ENCODE results near the gene SMIM1. TPM values are rescaled to one million over a fixed set of nuclear protein-coding genes. Genes with fewer than 3 reads are reported as not detected.

The SMIM1 gene
- polyA plus RNA-seq, 1 donor (not counting 4 experiments of a cell fraction or from before 2014, with no cell fraction given): 0.79 TPM

DNA sequence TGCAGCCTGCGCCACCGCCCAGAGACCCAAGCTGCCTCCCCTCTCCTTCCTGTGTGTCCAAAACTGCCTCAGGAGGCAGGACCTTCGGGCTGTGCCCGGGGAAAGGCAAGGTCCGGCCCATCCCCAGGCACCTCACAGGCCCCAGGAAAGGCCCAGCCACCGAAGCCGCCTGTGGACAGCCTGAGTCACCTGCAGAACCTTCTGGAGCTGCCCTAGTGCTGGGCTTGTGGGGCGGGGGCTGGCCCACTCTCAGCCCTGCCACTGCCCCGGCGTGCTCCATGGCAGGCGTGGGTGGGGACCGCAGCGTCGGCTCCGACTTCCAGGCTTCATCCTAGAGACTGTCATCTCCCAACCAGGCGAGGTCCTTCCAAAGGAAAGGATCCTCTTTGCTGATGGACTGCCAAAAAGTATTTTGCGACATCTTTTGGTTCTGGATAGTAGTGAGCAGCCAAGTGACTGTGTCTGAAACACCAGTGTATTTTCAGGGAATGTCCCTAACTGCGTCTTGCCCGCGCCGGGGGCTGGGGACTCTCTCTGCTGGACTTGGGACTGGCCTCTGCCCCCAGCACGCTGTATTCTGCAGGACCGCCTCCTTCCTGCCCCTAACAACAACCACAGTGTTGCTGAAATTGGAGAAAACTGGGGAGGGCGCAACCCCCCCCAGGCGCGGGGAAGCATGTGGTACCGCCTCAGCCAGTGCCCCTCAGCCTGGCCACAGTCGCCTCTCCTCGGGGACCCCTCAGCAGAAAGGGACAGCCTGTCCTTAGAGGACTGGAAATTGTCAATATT is 39.3 kb upstream of the SMIM1 start:
- no peak overlapping the region for H3K9ac ChIP-seq (ENCODE audit: control insufficient read depth, extremely low read depth, insufficient read depth, low read length)
- no peaks in the 10 kb centered on the region for H3K79me2 ChIP-seq (ENCODE audit: control insufficient read depth, insufficient read depth, low read length)
- FAIRE-seq (no peak), DNase-seq (ENCODE audit: low read depth, low spot score) (no peak)
- TF ChIP-seq, protein P1, sequence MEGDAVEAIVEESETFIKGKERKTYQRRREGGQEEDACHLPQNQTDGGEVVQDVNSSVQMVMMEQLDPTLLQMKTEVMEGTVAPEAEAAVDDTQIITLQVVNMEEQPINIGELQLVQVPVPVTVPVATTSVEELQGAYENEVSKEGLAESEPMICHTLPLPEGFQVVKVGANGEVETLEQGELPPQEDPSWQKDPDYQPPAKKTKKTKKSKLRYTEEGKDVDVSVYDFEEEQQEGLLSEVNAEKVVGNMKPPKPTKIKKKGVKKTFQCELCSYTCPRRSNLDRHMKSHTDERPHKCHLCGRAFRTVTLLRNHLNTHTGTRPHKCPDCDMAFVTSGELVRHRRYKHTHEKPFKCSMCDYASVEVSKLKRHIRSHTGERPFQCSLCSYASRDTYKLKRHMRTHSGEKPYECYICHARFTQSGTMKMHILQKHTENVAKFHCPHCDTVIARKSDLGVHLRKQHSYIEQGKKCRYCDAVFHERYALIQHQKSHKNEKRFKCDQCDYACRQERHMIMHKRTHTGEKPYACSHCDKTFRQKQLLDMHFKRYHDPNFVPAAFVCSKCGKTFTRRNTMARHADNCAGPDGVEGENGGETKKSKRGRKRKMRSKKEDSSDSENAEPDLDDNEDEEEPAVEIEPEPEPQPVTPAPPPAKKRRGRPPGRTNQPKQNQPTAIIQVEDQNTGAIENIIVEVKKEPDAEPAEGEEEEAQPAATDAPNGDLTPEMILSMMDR (optimal IDR thresholded peaks at IDR 0.05 in 1 of 3, IDR thresholded peaks at IDR 0.05 in 1 of 3, conservative IDR thresholded peaks at IDR 0.05 in 1 of 3; ENCODE audit: extremely low read depth in 1 of 3, insufficient read depth in 2 of 3, low read length in 3 of 3): no peak
- no peak for TF ChIP-seq EZH2 (IDR thresholded peaks at IDR 0.05; ENCODE audit: low read length)
- H2AFZ ChIP-seq (ENCODE audit: control insufficient read depth, low read length): no peak overlapping the region
- no peaks in the 10 kb centered on the region for H3K27me3 ChIP-seq (ENCODE audit: control insufficient read depth, extremely low read depth, insufficient read depth, low read length)
- H3K27ac ChIP-seq (ENCODE audit: control insufficient read depth, insufficient read depth, low read length): no peak overlapping the region
- no peak overlapping the region for H3K4me2 ChIP-seq (ENCODE audit: control insufficient read depth, extremely low read depth, insufficient read depth, low read depth, low read length)
- peaks cover 3 to 4% of the 10 kb centered on the region in 2 experiments for H3K36me3 ChIP-seq (ENCODE audit: control insufficient read depth in 2 of 2, extremely low read depth in 1 of 2, insufficient read depth in 2 of 2, low read length in 2 of 2)
- H3K4me3 ChIP-seq (ENCODE audit: control insufficient read depth in 2 of 3, extremely low read depth in 1 of 3, insufficient read depth in 2 of 3, low read depth in 1 of 3, low read length in 3 of 3): no peak overlapping the region
- dilution Hi-C loops (cut with MboI; ENCODE audit: extremely low pct_ligation_motif_present, low sequenced_read_pairs): no loop called here
- no peaks in the 10 kb centered on the region for H3K4me1 ChIP-seq (ENCODE audit: control insufficient read depth, extremely low read depth, insufficient read depth, low read length)
- H4K20me1 ChIP-seq (ENCODE audit: control insufficient read depth, extremely low read depth, insufficient read depth, low read length): no peaks in the 10 kb centered on the region
- no peaks in the 10 kb centered on the region for H3K9me3 ChIP-seq (ENCODE audit: control insufficient read depth, low read depth, low read length)
- no peaks in the 10 kb centered on the region for H3K9me1 ChIP-seq (ENCODE audit: control insufficient read depth, extremely low read depth, insufficient read depth, low read length)

GRCh38 chr1:3733883-3734589 is 38.5 kb upstream of the SMIM1 start:
- TF ChIP-seq, protein P1 (optimal IDR thresholded peaks at IDR 0.05 in 1 of 3, IDR thresholded peaks at IDR 0.05 in 1 of 3, conservative IDR thresholded peaks at IDR 0.05 in 1 of 3; ENCODE audit: extremely low read depth in 1 of 3, insufficient read depth in 2 of 3, low read length in 3 of 3): no peak
- no peak for TF ChIP-seq EZH2 (IDR thresholded peaks at IDR 0.05; ENCODE audit: low read length)
- DNase-seq (ENCODE audit: low read depth, low spot score): no peak
- Histone ChIP-seq H3K79me2 (ENCODE audit: control insufficient read depth, insufficient read depth, low read length) (no peaks in the 10 kb centered on the region), H3K36me3 (ENCODE audit: control insufficient read depth in 2 of 2, extremely low read depth in 1 of 2, insufficient read depth in 2 of 2, low read length in 2 of 2) (peaks cover 9% of the 10 kb centered on the region in 2 experiments), H3K9me3 (ENCODE audit: control insufficient read depth, low read depth, low read length) (no peaks in the 10 kb centered on the region), H3K9me1 (ENCODE audit: control insufficient read depth, extremely low read depth, insufficient read depth, low read length) (no peaks in the 10 kb centered on the region), H4K20me1 (ENCODE audit: control insufficient read depth, extremely low read depth, insufficient read depth, low read length) (no peaks in the 10 kb centered on the region), H3K4me3 (ENCODE audit: control insufficient read depth in 2 of 3, extremely low read depth in 1 of 3, insufficient read depth in 2 of 3, low read depth in 1 of 3, low read length in 3 of 3) (no peak overlapping the region), H3K4me1 (ENCODE audit: control insufficient read depth, extremely low read depth, insufficient read depth, low read length) (no peaks in the 10 kb centered on the region), H3K27me3 (ENCODE audit: control insufficient read depth, extremely low read depth, insufficient read depth, low read length) (no peaks in the 10 kb centered on the region), H2AFZ (ENCODE audit: control insufficient read depth, low read length) (no peak overlapping the region), H3K4me2 (ENCODE audit: control insufficient read depth, extremely low read depth, insufficient read depth, low read depth, low read length) (no peak overlapping the region), H3K27ac (ENCODE audit: control insufficient read depth, insufficient read depth, low read length) (no peak overlapping the region), H3K9ac (ENCODE audit: control insufficient read depth, extremely low read depth, insufficient read depth, low read length) (no peak overlapping the region)
- dilution Hi-C loops (cut with MboI; ENCODE audit: extremely low pct_ligation_motif_present, low sequenced_read_pairs): no loop called here
- no peak for FAIRE-seq
